GM12872 (cell line): ENCODE data around the gene FADS1.

Source experiments
- TF ChIP-seq, protein P1 (sequence below): IDR thresholded peaks from 3 replicates; pipeline ENCODE4 v1.5.1; 2011; ENCODE audit warnings: low read depth, mild to moderate bottlenecking, low read length, moderate library complexity; ENCODE audit not compliant: insufficient read depth

Gene FADS1

DNA sequence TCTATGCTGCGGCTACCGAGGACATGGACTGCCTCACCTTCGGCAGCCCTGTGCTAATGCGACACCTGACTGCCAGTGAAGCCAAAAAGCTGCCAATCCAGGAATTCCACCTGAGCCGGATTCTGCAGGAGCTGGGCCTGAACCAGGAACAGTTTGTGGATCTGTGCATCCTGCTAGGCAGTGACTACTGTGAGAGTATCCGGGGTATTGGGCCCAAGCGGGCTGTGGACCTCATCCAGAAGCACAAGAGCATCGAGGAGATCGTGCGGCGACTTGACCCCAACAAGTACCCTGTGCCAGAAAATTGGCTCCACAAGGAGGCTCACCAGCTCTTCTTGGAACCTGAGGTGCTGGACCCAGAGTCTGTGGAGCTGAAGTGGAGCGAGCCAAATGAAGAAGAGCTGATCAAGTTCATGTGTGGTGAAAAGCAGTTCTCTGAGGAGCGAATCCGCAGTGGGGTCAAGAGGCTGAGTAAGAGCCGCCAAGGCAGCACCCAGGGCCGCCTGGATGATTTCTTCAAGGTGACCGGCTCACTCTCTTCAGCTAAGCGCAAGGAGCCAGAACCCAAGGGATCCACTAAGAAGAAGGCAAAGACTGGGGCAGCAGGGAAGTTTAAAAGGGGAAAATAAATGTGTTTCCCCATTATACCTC, 20.8 kb downstream of the FADS1 start:
- TF ChIP-seq, protein P1, sequence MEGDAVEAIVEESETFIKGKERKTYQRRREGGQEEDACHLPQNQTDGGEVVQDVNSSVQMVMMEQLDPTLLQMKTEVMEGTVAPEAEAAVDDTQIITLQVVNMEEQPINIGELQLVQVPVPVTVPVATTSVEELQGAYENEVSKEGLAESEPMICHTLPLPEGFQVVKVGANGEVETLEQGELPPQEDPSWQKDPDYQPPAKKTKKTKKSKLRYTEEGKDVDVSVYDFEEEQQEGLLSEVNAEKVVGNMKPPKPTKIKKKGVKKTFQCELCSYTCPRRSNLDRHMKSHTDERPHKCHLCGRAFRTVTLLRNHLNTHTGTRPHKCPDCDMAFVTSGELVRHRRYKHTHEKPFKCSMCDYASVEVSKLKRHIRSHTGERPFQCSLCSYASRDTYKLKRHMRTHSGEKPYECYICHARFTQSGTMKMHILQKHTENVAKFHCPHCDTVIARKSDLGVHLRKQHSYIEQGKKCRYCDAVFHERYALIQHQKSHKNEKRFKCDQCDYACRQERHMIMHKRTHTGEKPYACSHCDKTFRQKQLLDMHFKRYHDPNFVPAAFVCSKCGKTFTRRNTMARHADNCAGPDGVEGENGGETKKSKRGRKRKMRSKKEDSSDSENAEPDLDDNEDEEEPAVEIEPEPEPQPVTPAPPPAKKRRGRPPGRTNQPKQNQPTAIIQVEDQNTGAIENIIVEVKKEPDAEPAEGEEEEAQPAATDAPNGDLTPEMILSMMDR: no peak

DNA sequence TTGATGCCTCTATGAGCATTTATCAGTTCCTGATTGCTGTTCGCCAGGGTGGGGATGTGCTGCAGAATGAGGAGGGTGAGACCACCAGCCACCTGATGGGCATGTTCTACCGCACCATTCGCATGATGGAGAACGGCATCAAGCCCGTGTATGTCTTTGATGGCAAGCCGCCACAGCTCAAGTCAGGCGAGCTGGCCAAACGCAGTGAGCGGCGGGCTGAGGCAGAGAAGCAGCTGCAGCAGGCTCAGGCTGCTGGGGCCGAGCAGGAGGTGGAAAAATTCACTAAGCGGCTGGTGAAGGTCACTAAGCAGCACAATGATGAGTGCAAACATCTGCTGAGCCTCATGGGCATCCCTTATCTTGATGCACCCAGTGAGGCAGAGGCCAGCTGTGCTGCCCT, 21.3 kb downstream of the FADS1 start:
- TF ChIP-seq, protein P1: no peak

DNA sequence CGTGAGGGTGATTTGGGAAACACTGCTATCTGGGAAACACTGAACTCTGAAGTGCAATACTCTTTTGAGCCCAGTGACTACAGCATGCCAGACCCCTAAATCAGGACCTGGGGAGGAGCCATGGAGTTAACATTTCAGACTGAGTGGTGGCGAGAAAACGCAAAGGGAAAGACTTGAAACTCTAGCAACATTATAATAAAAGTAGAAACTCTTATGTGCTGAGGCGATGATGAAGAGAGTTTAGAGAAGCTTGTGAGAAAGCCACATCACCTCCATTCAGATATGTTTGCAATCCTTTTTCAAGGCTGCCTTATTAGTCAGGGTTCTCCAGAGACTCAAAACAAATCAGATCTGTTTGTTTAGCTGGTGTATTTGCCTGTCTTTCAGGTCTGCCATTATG, 22.2 kb downstream of the FADS1 start:
- TF ChIP-seq, protein P1: no peak

DNA sequence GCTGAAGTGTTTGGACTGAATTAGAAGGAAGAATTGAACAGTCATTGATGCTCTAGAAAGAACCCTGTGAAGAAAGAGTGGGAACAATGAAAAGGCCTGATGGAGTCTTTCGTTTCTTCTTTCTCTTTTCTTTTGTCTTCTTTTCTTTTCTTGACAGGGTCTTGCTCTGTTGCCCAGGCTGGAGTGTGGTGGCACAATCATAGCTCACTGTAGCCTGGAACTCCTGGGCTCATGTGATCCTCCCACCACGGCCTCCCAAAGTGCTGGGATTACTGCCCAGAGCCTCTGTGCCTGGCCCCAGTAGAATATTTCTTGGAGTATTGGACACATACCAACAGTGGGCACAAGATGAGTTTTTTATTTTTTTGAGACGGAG, 23.0 kb downstream of the FADS1 start:
- TF ChIP-seq, protein P1: no peak

DNA sequence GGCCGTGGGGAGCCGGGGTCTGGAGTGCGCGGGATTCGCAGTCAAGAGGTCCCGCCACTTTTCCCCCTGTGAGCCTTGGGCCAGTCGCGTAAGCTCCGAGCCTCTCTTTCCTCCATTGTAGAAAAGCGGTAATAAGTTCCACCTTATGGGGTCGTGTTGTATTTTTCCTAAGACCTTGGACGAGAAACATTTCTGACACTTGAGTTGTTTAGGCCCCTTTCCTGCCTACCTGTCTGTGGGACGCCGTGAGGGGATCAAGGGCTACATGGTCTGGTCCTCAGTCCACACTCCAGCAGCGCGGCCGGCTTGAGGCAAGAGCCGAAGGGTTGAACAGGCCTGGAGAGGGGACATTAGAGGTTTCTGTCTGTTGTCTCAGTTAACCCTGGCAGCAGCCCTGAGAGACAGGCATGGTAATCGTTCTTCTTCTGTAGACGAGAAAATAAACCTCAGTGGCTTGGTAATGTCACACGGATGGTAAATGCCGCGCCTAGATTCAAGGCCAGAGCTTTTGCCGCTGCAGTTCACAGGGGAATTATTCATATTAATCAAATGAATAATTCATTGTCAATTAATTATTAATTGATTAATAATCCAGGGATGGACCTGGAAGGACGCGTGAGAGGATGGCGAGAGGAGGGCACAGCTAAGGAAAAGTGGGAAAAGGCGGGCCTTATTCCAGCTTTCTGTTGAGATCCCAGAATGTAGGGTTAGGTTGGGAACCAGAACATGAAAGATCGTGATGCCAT, 23.5 kb downstream of the FADS1 start:
- TF ChIP-seq, protein P1: no peak

DNA sequence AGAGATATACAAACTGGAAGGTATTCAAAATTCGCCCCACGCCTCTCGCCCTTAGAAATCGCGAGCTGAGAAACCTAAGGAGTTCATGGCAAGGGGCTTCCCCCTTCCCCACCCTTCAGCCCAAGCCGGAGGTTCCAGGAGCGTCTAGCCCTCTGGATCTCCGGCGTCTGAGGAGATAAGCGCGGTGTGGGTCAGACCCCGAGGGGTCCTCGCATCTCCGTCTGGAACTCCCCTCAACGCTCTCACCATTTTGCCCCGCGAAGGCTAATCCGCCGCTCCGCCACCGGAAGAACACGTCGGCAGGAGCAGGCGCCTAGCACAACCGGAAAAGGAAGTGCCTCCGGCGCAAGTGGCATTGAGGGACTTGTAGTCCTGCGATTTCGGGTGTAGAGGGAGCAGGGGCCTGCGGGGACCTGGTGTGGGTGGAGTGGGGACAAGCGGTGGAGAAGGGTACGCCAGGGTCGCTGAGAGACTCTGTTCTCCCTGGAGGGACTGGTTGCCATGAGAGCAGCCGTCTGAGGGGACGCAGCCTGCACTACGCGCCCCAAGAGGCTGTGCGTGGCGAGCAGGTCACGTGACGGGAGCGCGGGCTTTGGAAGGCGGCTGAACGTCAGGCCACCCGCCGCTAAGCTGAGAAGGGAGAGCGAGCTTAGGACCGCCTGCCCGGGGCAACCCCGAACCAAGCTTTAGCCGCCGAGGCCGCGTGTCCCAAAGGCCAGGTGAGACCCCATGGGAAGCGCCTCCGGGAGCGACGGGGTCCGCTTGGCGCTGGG, 24.3 kb downstream of the FADS1 start, which contains the start of the genes FEN1 and TMEM258:
FEN1 (plus strand) TSS at position 602 of the 773 bp plus-strand sequence. CDS start 2,451 bp downstream, outside the sequence.
TMEM258 (minus strand) TSS at position 290 of the 773 bp plus-strand sequence; CDS start at position 249, 41 bp downstream.
- TF ChIP-seq, protein P1: no peak

DNA sequence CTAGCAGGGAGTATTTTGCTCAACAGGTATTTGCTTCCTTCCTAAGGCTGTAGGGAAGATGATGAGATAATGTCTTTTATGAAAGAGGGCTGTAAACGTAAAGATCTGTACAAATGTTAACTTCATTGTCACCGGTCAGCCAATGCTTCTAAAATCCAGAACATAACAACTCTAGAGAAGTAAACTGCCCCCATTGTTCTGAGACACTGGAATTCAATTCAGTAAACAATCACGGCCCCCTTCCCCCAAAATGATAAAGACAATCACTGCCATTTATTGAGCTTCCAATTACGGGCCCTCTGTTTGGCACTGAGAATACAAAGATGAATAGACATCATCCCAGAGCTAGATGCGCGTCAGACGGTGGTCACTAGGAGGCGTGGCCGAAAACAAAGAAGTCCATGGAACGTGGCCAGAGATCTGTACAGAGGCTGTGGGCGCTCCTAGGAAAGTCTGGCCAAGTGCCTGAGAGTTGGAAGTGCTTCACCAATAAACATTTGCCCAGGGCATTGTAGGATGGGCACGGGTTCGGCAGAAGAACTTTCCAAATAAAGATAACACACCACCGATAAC, 25.0 kb downstream of the FADS1 start:
- TF ChIP-seq, protein P1: no peak
